Suppressor macrophage treated with lipopolysaccharide for 4 hours (primary cell): ENCODE data around the gene MYO6.
A peak's percentile ranks its signal among the peaks of the same experiment; 100 is the strongest.
"Not testable (repeated sequence)": the region's sequence is repeated elsewhere in the genome, so short reads cannot be mapped to it uniquely, and the experiment has no call there.

ENCODE experiments used
- DNase-seq: peaks from one replicate; pipeline ENCODE4 v3.0.0-alpha.2; 2020

MYO6 gene

DNA sequence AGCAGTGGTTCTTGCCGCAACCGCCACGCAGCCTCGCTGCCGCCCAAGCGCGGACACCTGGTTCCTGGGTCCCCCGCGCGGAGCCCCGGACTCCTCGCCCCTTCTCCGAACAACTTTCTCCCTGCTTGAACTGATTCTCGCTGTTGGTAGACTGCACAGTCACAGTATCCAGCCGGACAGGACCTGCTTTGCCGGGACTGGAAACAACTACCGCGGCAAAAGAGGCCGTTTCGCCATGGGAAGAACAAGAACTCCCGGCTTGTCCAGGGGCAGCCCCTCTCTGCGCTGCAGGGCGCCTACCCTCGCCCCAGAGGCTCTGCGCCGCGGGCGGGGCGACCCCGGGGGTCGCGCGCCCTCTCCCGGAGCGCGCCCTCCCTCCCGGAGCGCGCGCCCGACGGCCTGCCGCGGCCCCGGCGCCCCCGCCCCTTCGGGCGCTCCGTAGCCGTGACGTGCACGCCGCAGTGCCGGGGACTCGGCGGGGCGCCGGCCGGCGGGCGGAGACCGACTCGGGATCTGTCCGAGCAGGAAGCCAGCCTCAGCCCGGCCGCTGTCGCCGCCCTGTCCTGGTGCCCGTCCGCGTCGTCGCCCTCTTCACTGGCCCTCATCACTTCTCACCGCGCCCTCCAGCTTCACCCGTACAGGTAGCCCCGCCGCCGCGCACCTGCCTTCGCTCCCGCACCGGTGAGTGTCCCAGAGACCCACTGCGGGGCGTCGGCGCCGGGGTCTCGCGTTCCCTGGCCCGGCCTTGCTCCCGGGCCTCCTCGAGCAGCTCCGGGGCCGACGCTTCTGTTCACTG lies at the start of gene MYO6:
MYO6 (plus strand) TSS at position 497 of the 796 bp plus-strand sequence. CDS start 68,309 bp downstream, outside the sequence.
- DNase-seq = peak; percentile 54

DNA sequence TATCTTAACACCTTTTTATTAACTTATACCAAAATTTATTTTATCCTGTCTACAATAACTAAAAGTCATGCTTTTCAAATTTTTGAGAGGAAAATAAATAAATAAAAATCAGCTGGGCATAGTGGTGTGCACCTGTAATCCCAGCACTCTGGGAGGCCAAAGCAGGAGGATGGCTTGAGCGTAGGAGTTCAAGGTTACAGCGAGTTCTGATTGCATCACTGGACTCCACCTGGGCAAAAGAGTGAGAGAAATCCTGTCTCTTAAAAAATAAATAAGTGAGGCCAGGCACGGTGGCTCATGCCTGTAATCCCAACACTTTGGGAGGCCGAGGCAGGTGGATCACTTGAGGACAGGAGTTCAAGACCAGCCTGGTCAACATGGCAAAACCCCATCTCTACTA lies 40.7 kb upstream of the MYO6 start:
- DNase-seq = not testable (repeated sequence)

DNA sequence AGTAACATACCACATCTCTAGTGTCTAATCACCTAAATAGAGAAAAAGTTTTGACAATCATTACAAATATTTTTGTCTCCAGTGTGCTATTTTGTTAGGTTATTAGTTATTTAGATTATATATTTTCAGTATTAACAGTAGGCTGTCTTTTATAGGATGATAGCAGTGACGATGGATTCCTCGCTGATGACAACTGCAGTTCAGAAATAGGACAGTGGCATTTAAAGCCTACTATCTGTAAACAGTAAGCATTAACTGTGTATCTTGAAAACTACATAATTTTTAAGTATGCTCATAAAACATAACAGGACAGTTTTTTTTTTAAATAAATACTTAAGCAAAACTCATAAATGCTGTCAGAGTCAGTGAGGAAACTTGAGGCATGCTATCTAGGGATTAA lies 37.9 kb upstream of the MYO6 start:
- DNase-seq = no peak

DNA sequence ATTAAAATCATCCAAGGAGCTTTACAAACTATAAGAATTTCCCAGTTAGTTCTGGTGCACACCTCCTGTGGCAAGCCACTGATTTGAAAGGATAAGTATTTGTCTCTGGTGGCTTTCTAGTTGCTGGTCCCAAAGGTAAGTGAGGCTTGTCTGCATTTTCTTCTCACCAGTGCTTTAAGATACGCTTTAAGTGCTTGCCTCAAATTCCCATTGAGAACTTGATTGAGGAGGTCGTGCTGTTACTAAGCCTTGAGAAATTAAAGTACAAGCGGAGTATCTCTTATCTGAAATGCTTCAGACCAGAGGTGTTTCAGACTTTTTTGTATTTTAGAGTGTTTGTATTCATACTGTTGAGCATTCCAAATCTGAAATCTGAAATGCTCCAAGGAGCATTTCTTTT lies 29.9 kb upstream of the MYO6 start:
- DNase-seq = no peak

DNA sequence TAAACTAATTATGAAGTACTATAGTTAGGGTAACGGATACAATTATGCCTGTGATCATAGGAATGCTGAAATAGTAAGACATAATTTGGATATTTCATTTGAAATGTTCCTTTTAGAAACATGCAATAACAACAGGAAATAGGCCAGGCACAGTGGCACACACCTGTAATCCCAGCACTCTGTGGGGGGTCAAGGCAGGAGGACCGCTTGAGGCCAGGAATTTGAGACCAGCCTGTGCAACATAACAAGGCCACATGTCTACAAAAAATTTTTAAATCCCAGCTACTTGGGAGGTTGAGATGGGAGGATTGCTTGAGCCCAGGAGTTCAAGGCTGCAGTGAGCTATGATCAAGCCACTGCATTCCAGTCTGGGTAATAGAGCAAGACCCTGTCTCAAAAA lies 25.7 kb upstream of the MYO6 start:
- DNase-seq = no peak

DNA sequence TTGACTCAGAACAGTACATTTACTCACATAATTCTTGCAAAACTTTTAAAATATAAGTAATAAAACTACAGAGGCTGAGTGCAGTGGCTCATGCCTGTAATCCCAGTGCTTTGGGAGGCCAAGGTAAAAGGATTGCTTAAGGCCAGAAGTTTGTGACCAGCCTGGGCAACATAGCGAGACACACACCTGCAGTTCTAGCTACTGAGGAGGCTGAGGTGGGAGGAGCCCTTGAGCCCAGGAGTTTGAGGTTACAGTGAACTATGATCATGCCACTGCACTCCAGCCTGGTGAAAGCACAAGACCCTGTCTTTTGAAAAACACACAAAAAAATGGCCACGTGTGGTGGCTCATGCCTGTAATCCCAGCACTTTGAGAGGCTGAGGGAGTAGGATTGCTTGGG lies 21.8 kb upstream of the MYO6 start:
- DNase-seq = no peak

DNA sequence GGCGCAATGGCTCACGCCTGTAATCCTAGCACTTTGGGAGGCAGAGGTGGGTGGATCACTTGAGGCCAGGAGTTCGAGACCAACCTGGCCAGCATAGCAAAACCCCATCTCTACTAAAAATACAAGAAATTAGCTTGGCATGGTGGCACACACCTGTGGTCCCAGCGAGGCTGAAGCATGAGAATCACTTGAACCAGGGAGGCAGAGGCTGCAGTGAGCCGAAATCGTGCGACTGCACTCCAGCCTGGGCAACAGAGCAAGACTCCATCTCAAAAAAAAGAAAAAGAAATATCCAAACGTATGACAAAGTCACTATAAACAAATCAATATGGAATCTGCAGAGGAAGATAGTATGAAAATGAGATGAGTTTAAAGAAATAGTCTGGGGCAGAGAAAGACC lies 18.0 kb upstream of the MYO6 start:
- not testable (repeated sequence) for DNase-seq

DNA sequence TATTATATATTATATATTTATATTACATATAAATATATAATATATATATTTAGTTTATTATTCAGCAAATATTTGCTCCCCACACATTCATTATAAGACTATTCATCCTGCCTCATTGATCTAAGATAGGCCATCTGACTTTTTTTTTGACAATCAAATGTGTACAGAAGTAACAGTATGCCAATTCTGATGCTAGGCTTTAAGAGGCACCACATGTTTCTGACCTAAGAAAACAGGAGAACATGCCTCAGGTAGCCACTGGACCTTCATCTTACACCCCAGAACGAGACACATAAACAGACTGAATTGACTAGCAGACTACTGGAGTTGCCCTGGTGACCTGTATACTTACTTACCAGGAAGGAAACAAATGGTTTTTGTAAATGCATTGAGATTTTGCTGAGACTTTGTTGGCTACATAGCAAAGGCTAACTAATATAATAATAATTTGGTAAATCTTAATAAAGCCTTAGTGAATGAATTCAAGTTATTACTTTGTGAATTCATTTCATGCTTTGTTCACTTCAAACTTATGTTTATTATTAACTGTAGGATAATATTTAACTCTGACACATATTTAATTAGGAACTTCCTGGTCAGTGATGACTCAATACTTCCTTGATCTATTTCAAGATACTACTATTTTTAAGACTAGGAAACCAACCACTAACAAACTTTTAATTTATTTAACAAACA lies 13.4 kb upstream of the MYO6 start:
- DNase-seq = no peak

DNA sequence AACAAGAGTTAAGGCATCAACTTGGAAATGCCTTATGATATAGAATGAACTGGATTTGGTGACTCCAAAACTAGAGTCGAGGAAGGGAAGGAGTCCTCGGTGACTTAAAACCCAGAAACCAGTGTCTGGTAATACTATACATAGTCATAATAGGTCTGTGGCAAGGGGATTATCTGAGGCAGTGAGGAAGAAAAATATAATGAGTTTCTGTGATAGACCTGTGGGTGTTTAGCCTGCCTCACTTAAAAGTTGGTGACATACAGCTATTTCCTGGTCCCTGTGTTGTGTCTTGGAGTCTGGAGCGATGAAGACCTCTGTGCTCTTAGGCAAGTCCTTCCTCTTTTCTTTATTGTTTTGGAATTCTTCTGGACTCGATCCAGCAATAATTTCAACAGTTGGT lies 5.1 kb upstream of the MYO6 start:
- DNase-seq = no peak

DNA sequence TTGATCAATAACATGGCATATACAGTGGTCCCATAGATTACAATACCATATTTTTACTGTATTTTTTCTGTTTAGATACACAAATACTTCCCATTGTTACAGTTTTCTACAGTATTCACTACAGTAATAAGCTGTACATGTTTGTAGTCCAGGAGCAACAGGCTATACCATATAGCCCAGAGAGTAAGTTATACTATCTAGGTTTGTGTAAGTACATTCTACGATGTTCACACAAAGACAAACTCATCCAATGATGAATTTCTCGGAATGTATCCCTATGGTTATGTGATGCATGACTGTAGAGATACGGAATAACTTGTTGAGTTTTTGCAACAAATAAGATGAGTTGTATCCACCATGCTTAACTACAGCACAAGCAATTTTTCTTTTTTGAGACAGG lies 3.6 kb upstream of the MYO6 start:
- no peak for DNase-seq

DNA sequence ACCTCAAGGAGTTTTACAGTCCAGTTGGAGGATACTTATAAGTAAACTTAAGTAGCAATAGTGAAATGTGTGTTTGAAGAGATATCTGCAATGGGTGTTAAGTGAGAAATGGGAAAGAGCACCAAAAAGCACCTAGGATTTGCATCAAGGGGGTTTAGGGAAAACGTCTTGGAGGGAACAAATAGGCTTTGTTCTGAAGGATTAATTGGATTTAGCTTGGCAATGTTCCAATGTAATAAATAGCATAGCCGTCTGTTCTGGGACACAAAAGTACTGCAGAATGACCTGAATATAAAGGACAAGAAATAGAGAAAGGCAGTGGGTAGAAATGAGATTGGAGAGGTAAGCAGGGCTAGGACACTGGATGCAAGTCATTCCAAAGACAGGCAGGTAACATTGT lies 2.8 kb upstream of the MYO6 start:
- DNase-seq = no peak

DNA sequence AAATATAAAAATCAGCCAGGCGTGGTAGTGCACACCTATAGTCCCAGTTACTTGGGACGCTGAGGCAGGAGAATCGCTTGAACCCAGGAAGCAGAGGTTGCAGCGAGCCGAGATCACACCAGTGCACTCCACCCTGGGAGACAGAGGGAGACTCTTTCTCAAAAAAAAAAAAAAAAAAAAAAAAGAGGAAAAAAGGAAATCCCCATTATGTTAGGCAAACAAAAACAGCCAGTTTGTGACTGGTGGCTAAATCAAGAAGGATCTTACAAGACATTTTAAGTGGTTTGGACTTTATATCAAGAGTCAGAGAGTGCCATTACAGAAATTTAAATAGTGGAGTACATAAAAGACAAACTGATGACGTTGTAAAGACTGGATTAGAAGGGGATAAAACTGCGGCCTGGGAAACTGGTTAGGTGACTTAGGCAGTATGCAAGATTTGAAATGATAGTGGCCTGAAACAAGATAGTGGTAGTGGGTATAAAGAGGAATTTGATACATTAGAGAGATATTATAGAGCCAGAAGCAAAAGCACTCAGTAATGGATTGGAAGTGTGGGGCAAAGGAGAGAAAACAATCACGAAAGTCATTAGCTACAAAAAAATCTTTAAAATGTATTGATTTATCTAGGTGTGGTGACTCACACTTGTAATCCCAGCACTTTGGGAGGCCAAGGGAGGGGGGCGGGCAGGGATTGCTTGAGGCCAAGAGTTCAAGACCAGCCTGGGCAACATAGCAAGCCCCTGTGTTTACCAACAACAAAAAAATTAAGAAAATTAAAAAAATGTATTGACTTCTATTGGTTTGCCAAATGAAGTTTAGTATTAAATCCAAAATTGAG lies 1.7 kb upstream of the MYO6 start:
- peak; percentile 21 for DNase-seq

DNA sequence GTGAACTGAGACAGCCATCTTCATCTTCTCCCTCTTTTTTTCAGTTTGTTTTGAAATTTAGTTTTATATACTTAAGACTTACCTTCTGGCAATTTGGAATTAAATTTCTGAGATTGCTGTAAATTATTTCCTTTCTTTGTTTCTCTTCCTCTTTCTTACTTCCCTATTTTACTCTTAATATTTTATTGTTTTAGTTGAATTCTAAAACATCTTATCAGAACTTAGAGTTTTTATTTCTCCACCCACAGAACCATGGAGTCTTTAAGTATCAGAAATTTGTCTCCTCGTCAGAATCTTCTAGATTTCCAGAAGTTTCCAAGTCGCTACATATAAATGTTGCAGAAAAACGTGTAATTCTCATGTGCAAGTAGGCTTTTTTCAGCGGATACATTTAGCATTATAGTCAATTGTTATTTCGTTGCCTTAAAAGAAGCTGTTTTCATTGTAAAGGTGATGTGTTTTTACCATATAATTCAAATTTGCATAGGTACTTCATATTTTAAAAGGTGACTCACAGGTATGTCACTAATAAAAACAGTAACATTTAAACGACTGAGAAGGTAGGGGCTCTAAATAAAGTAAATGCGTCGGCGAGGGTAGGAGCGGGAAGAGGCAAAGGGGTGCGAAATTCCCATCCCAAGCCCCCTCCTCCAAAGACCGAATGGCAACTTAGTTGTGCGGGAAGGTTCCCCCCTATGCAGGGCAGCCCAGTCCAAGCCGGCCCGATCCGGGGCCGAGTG lies 866 bp upstream of the MYO6 start:
- DNase-seq = peak; percentile 9

DNA sequence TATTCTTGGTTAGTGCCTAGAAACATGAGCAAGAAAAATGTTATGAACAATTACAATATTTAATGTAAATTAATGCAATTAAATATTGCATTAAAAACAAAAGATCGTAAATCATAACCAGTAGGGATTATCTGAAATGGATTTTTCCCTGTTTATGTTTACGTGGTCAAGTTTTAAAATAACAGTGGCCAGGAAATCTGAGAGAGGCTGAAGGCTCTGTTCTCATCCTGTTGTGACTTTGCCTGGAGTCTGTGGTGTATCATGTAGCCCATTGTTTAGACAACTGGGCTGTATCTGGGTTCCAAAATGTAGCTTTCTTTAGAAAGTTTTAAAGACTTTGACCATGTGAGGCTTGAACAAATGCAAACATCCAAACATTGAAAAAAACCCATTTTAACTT lies 2.4 kb downstream of the MYO6 start:
- DNase-seq = no peak

DNA sequence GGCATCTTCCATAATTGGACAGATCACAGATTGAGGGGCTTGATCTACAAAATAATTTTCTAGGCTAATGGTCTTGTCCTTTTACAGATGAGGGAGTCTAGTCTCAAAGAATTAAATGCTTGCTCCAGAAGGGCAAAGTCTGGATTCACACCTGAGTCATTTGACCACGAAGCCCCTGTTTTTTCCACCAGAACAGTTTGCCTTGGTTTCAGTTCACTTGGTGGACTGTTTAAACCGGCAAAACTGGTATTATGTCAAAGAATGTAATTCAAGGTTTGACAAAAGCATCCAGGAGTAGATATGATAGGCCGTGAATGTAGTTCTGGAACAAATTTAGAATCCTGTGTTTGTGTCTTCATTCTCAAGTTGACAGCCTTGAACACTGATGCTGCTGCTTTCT lies 3.3 kb downstream of the MYO6 start:
- DNase-seq = no peak

DNA sequence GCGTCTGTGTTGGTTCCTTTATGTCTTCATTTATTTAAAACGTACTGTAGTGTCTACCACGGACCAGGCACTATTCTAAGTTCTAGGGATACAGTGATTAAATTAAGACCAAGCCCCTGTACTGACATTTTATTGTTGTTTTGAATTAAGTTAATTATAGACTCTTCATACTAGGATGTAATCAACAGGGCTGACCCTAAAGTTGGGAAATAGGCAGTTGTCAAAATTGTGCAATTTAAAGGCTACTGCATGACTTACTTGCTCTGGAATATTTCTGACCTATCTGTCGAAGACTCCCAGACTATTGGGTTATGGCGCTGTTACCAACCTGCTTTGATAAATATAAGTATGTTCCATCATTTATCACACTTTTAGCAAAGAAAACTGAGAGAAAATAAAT lies 6.7 kb downstream of the MYO6 start:
- no peak for DNase-seq

DNA sequence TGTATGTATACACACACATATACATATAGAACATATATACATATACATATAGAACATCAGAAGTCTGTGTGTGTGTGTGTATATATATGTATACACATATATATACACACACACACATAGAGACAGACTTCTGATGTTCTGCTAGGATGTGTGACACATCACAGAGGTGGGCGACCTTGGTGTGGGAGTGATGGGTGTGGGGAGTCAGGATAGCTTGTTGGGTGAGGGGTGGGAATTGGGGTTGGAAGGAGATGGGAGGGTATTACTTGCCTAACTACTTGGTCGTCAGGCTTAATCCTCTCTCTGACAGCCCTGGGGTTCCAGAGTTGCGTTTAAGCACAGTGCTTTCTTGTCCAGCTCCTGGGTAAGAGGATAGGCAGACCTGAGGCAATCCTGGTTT lies 8.3 kb downstream of the MYO6 start:
- DNase-seq = no peak

DNA sequence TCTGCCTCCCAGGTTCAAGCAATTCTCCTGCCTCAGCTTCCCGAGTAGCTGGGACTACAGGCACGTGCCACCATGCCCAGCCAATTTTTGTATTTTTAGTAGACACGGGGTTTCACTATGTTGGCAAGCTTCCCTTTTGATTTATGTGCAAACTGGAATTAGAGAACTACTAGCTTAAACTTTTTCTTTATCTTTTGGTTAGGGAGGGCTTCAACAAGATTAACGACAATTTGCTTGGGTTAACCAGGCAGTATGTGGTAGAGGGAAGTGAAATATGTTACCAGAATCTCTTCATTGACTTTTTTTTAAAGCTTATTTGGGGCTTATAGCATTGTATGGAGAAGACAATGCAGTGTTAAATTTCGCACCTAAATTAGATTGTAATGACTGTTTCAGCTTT lies 9.0 kb downstream of the MYO6 start:
- no peak for DNase-seq

DNA sequence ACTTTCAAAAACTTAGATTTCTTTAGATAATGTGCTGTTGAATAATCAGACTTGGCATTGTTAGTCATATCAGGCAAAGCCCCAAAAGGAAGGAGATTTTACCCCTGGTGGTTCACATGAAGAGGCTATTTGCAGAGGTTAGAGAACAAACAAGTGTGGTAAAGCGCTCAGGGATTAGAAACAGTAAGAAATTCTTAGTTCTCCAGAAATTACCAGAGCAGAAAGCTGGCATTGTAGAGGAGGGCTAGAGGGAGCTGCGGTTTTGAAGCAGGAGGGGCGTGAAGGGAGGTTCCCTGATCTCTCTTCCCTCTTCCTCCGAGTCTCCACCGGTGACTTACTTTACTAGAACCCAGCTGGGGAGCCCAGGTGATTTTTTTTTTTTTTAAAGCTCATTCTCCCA lies 10.2 kb downstream of the MYO6 start:
- no peak for DNase-seq

DNA sequence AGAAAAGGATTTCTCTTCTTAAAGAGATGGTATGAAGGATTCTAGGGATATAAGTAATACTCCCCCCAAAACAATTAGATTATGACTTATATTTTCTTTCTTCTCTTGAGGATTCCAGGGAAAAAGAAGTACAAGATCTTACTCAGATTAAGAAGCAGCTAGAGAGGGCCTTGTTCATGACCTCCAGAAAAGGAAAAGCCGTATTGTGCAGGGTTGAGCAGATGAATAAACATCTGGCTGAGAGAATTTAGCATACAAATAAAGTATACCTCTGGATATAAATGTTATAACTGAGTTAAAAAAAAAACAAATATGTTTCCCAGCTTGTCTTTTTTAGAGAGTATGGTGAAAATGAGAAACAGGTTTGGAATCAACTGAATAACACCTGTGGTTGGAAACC lies 11.3 kb downstream of the MYO6 start:
- DNase-seq = no peak

DNA sequence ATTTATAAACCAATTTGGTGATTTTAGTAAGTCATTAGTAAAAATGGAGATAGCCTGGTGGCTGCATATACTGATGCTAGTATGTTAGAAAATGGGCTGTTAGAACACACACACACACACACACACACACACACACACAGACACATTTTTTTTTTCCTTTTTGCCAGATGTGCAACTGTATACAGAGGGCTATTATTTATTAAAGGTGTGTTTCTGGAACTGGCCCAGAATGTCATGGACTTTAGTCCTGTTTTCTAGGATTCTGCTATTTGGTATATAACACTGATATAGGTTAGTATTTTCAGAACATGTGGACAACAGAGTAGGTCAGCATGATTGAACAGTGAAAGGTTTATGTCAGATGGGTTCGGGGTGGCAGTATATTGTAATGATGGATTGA lies 12.4 kb downstream of the MYO6 start:
- no peak for DNase-seq

DNA sequence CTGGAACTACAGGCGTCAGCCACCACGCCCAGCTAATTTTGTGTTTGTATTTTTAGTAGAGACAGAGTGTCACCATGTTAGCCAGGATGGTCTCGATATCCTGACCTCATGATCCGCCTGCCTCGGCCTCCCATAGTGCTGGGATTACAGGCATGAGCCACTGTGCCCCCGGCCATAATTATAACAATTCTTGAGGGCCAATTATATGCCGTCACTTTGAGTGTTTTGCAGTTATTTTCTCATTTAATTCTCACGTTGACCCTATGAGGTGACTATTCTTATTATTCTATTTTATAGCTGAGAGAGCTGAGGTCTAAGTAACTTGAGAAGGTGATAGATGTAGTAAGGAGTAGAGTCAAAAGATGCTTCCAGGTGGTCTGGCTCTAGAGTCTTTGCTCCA lies 13.0 kb downstream of the MYO6 start:
- DNase-seq = no peak

DNA sequence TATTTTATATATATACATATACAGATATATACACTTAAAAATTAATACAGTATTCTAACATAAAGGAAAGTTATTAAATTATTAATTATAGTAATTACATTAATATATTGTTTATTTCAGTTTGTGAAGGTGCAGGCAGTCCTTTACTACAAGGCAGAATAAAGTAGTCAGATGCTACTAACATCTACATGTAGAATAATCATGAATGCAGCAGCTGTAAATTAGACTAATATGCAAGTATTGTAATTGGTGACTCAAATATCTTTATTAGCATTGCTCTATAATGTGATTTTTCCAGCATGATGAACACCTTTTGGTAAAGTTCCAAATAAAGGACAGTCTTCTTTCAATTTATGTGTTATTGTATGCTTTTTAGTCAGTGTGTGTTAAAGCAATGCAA lies 17.3 kb downstream of the MYO6 start:
- DNase-seq = no peak
